HL-60/S4 treated with retinoic acid at 250 ng/mL for 4 days and 3 days (cell line): ENCODE data around the gene MAD2L1BP.
"Not testable (repeated sequence)": the region's sequence is repeated elsewhere in the genome, so short reads cannot be mapped to it uniquely, and the experiment has no call there.

ENCODE experiments used
- in situ Hi-C: fragments of 300-500 bp; cut with MboI; formaldehyde crosslinking; loops from 2 replicates; pipeline ENCODE4 v1.7.0; 2022; ENCODE audit warnings: low sequenced_read_pairs

MAD2L1BP gene

DNA sequence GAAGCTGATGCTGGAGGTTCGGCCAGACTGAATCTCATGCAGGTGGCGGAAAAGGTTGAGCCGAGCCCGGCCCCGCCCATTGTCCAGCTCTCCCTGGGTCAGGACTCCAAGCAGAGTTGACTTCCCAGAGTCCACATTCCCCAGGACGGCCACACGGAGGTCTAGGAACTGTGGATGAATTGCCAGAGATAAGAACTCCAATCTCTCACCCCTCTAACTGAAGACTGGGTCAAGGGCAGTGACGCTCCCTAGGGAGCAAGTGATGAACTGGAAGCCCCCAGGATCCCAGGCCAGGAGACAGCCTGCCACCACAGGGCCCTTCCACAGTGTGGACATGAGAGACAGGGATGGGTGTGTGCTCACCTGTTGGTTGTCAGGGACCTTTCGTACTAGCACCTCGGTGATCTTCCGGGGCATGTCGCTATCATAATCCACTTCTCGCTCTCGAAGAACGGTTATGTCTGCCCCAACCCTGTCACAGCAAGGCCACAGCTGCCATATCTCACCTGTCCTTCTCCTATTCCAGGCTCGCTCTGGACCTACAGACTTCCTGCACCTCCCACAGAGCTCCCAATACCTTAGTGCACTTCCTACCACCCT lies 10.1 kb upstream of the MAD2L1BP start:
- in situ Hi-C loops: no loop called here

DNA sequence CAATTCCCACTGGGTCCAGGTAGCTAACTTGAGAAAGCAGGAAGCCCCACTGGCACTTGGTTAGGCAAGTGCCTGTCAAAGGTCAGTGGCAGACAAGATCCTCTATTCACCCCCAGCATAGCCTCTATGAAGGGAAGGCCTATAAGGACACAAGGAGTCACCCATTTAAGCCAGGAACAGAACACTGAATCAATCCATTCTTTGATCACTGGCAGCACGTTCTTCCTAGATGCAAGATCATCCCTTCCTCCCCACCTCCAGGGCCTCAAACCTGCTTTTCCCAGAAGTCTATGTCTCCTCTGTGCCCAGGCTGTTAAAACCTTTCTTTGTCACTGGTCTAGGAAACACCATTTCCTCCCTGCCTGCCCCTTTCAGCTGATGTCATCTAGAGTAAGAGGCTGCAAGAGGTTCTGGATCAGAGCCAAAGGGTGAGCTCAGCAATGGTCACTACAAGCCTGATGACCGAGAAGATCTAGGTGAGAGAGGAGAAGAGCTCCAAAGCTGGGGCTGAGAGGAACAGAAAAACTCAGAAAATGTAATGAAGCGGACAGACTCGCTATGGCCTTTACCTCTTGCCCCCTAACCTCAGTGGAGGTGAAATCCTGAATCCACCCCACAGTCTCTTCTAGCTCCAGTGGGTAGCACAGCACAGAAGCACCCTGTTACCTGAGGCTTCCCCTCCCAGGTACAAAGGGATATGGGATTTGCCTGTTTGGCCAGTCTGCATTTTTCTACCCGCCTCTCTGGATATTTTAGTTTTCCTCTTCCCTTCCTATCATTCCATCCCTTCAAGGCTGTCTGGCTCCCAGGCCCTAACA lies 8.4 kb upstream of the MAD2L1BP start:
- in situ Hi-C loops: no loop called here

GRCh38 chr6:43628393-43629103 lies 7.1 kb upstream of the MAD2L1BP start:
- in situ Hi-C loops: no loop called here

GRCh38 chr6:43629104-43629504 lies 6.5 kb upstream of the MAD2L1BP start, which contains the start of gene GTPBP2:
GTPBP2 (minus strand) TSS chr6:43629264; CDS start chr6:43629162, 102 bp downstream.
- in situ Hi-C loops: no loop called here

DNA sequence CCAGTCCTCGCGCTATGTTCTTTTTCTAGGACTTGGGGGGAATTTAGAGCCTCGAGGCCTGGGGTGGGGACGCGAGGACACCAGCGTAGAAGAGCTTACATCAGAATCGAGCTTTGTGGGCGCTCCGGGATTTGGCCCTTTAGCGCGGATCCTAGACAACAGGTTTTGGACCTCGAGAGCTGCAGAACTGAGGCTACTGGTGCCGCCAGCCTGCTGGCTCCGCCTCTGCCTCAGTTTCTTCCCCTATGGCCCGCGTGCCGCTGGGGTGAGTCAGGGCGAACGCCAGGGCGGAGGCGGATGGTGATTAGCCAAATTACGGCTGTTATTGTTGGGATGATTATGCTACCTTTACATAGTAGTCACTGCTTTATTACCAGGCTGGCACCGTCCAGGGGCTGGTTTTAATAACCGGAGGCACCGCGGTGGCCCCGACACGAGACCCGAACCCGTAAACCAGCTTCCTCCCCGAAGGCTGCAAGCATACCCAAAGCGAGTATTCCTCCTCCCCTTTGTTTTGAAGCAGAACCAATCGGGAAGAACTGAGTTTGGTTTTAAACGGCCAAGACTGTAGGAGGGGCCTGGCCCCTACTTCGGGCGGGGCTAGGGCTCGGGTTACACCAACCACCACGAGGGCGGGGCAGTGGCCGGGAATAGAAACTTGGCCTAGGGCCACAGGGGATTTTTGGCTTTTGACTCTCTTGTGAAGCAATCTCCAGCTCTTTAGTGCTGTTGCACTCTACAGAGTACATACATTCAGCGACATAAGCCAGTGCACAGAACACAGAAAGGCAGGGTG lies 5.9 kb upstream of the MAD2L1BP start:
- in situ Hi-C loops: no loop called here

- in situ Hi-C loops: no loop called here
Observed at GRCh38 chr6:43630980-43631619, 4.5 kb upstream of the MAD2L1BP start.

GRCh38 chr6:43633002-43633401 lies 2.6 kb upstream of the MAD2L1BP start:
- in situ Hi-C loops: not testable (repeated sequence)

DNA sequence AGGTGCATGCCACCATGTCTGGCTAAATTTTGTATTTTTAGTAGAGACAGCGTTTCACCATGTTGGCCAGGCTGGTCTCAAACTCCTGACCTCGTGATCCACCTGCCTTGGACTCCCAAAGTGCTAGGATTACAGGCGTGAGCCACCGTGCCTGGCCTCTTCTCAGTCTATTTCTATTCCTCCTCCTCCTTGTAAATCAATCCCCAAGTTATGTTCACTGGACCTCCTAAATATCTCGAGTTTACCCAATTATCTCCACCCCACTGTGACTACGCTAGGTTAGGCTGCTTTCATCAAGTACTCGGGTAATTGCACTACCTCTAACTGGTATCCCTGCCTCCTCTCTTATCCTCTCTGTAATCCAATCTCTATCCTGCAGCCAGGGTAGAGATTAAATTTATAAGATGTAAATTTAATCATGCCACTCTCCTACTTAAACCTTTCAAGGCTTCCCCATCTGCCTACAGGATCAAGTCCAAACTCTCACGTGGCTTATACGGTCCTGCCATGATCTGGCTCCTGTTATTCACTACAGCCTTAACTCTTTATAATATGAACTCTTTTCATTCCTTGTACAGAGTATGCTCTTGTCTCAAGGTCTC lies 837 bp upstream of the MAD2L1BP start:
- in situ Hi-C loops: no loop called here

- in situ Hi-C loops: no loop called here
Observed at GRCh38 chr6:43636308-43636659, 644 bp downstream of the MAD2L1BP start.

DNA sequence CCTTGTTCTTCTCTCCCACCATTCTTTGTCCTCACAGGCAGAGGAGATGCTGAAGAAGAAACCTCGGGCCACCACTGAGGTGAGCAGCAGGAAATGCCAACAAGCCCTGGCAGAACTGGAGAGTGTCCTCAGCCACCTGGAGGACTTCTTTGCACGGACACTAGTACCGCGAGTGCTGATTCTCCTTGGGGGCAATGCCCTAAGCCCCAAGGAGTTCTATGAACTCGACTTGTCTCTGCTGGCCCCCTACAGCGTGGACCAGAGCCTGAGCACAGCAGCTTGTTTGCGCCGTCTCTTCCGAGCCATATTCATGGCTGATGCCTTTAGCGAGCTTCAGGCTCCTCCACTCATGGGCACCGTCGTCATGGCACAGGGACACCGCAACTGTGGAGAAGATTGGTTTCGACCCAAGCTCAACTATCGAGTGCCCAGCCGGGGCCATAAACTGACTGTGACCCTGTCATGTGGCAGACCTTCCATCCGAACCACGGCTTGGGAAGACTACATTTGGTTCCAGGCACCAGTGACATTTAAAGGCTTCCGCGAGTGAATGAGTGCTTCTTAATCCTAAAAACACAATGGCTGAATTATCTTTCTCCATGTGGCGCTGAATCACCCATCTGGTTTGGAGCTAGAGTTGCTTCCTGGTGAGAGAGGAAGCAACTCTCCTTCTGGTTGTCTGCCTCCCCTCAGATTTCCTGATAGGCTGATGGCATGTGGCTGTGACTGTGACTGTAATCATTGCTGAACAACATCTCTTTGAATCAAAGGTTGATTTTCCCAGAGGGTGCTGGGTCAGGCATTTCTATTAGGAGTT lies 4.6 kb downstream of the MAD2L1BP start:
- in situ Hi-C loops: no loop called here

- in situ Hi-C loops: no loop called here
Observed at GRCh38 chr6:43644940-43645612, 9.4 kb downstream of the MAD2L1BP start, which contains the start of gene RSPH9. RSPH9 (plus strand) TSS chr6:43645036; CDS start chr6:43645099, 63 bp downstream.

DNA sequence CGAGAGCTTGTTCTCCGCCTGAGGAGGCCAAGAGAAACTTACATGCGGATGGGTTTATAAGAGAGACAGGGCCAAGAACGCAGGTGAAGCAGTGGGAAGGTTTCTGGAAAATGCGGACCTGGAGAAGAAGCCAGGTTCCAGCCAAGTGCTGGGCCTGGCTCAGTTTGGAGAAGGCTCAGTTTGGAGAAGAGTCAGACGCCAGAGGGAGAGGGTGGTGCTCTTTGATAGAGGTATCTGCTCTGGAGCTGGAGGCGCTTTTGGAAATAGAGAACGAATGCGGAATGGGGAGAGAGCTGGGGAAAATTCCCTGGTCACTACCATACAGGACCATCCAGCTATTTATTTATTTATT lies 9.9 kb downstream of the MAD2L1BP start:
- in situ Hi-C loops: no loop called here

- in situ Hi-C loops: no loop called here
Observed at GRCh38 chr6:43647613-43648012, 12.0 kb downstream of the MAD2L1BP start.

- in situ Hi-C loops: no loop called here
Observed at GRCh38 chr6:43648248-43648647, 12.6 kb downstream of the MAD2L1BP start.

DNA sequence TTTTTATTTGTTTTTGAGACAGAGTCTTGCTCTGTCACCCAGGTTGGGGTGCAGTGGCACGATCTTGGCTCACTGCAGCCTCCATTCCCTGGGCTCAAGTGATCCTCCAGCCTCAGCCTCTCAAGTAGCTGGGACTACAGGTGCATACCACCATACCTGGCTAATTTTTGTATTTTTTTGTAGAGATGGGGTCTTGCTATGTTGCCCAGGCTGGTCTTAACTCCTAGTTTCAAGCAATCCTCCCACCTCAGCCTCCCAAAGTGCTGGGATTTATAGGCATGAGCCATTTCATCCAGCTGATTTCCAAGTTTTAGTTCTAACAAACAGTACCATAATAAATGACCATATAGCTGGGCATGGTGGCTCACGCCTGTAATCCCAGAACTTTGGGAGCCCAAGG lies 17.2 kb downstream of the MAD2L1BP start:
- in situ Hi-C loops: not testable (repeated sequence)

DNA sequence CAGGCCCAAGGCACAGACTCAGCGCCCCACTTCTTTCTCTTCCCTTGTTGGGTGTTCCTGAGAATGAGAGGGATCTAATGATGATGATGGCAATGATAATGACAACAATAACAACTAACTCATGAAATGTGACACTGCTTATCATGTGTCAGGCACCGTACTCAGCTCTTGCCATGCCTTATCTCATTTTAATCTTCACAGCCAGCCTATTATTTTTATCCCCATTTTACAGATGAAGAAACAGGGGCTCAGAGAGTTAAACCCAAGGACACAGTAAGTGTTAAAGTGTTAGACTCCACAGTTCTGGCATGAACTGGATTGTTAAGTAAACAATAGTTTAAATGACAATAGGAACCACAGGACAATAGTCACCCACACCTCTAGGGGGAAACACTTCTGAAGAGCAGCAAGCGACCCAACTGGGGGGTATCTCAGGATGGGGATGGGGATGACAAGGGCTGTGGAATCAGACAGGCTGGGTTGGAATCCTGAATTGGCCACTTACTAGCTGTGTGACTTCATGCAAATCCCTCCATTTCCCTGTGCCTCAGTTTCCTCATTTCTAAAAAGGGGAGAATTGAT lies 21.7 kb downstream of the MAD2L1BP start:
- in situ Hi-C loops: no loop called here

DNA sequence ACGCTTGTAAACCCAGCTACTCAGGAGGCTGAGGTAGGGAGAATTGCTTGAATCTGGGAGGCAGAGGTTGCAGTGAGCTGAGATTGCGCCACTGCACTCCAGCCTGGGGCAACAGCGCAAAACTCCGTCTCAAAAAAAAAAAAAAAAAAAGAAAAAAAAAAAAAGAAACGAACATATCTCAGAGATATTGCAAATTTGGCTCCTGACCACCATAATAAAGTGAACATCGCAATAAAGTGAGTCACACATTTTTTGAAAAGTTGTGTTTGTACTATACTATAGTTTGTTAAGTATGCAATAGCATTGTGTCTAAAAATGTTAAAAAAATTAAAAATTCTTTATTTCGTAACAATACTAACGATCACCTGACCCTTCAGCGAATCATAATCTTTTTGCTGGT lies 22.5 kb downstream of the MAD2L1BP start:
- in situ Hi-C loops: no loop called here

GRCh38 chr6:43662948-43663347 lies 27.3 kb downstream of the MAD2L1BP start:
- in situ Hi-C loops: not testable (repeated sequence)
